HG02852 (cell line): ENCODE results near the gene NOL7.
A peak's percentile ranks its signal among the peaks of the same experiment; 100 is the strongest.

Experiments
- ATAC-seq: cut with Tn5 transposase; IDR thresholded peaks from one replicate; pipeline ENCODE4 v1.9.1; 2021; ENCODE audit warnings: mild to moderate bottlenecking, moderate library complexity; ENCODE audit not compliant: unreplicated experiment

Gene NOL7

DNA sequence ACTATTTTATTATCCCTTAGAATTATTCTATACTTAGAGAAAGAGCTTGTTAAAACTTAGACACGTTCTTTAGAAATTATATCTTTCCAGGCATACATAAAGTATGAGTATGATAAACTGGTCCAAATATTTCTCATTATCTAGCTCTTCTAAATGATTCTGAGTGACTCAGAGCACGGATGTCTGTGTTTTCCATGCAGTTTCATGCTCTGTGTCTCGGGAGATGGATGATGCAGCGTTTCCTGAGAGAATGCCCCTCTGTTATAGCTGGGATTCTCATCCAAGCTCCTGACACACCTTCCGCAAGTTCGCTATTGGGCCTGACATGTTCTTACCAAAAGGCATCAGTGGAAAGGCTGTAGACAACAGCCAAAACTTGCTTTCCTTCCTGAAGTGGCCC lies 21.4 kb upstream of the NOL7 start:
- ATAC-seq = no peak

DNA sequence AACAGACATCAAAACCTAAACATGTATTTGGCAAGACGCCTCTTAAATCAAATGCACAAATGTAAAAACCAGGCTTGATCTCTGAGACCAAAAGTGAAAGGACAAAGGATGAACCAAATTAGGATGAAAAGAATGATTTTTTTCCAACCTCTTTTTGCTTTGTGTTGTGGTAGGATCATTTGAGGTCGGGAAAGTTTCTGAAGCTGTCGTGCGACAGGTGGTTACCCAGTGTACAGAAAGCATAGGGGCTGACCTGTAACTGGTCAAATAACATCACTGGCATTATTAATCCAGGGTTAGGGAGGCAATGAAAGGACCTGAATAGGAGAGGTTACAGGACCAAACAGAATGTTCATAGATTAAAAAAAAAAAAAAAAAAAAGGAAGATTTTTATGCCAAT lies 18.1 kb upstream of the NOL7 start:
- no peak for ATAC-seq

DNA sequence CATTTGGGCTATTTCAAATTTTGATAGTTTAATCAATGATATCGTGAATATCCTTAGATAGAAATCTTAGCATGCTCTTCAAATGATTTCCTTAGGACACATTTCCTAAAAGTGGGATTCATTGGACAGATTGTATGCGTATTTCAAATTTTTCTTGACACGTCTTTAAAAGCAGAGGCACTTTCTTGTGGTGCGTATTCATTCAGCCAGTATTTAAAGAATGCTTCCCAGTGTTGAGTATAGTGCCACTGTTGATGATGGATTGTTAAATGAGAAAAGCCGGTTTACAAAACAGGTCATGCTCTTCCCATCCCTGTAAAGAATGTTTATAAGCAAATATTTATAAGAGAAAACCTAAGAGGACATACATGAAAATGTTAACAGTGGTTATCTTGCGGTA lies 15.1 kb upstream of the NOL7 start:
- no peak for ATAC-seq

DNA sequence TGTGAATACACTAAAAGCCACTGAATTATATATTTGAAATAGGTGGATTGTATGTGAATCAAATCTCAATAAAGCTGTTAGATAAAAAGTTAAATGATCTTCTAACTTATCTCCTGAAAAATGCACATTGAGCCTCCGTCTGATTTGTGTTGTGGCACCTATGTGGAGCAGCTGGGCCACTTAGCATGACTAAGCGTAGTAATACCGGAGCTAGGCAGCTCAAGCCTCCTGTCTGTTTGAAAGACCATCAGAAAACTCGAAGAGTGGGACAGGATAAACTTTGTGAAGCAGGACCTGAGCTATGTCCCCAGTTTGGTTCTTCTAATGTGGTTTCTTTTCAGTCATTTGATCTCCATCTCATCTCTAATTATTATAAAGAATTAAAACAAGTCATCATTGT lies 11.0 kb upstream of the NOL7 start:
- no peak for ATAC-seq

DNA sequence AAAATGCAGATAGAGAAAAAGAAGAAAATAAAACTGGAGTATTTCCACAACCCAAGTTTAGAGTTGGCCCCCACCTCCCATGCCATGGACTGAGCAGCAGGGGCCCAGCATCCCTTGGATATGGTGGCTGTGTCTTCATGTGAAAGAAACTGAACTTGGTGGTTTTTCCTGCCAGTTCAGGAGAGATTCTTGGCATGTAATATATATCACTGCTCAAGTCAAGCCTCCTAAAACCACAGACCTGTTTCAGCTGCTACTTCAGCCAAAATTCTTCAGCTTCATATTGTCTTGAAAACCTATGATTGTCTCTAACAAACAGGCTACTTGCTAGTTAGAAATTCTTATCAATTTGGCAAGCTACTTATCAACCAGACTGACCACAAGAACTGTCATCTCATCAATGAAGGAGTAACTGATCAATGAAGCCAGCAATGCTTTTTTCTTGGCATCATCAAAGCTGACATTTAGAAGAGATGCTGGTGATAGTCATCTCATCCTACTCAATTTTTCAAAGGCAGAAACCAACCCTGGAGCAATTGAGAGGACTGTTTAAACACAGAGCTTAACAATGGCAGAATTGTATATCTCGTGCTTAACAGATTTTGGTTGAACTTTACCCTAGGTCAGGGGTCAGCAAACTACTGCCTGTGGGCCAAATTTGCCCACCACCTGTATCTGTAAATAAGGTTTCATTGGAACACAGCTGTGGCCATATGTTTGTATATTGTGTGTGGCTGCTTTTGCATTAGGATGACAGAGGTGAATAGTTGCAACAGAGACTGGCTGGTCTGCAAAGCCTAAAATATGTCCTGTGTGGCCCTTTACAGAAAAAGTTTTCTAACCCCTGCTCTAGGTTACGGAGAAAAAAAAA lies 10.4 kb upstream of the NOL7 start:
- ATAC-seq = no peak

DNA sequence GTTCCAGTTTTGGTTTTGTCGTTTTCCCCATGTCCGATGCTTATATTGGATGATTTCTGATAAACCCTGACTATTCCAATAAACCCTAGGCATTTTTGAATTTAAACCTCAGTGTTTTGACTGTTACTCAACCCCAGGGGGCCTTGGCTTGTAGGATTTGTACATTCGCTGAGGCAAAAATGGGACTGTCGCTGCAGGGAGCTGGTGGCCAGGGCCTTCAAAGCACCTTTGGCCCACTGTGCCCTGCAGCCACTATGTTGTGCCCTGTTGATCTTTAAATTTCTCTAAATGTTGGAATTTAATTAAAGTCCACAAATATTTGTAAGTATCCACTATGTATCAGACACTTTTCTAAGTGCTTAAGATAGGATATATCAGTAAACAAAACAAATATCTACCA lies 9.5 kb upstream of the NOL7 start:
- ATAC-seq = no peak

DNA sequence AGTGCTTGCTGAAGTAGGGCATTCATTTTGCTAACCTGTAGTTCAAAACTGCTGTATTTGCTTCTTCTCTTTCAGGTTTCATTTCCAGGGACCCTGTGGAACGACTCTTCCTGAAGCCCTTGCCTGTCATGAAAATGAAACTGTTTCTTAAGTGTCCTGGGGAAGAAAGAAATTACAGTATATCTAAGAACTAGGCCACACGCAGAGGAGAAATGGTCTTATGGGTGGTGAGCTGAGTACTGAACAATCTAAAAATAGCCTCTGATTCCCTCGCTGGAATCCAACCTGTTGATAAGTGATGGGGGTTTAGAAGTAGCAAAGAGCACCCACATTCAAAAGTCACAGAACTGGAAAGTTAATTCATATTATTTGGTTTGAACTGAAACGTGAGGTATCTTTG lies 3.4 kb upstream of the NOL7 start:
- ATAC-seq = no peak

DNA sequence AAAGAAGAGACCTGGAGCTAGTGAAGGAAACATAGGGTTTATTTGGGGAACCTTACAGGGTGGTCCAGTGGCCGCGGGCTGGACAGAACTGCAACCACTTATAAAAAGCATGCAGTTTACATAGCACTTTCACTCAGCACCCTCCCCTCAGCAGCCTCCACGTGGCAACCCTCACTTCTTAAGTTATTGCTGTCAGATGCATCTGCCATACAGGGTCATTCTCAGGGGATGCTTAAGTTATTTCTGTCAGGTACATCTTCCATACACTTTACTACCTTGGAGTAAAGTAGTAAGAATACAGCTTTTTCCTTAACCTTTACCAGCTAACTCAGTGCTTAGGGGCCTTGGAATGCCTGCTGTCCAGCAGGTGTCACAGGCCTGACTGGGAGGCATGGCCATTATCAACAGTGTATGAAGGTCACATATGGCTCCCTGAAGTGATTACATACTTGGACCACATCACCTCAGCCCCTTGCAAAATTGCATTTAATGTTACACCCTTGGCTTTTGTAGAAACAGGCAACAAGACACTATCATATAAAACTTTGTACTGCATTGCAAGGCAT lies 2.0 kb upstream of the NOL7 start:
- ATAC-seq = no peak

DNA sequence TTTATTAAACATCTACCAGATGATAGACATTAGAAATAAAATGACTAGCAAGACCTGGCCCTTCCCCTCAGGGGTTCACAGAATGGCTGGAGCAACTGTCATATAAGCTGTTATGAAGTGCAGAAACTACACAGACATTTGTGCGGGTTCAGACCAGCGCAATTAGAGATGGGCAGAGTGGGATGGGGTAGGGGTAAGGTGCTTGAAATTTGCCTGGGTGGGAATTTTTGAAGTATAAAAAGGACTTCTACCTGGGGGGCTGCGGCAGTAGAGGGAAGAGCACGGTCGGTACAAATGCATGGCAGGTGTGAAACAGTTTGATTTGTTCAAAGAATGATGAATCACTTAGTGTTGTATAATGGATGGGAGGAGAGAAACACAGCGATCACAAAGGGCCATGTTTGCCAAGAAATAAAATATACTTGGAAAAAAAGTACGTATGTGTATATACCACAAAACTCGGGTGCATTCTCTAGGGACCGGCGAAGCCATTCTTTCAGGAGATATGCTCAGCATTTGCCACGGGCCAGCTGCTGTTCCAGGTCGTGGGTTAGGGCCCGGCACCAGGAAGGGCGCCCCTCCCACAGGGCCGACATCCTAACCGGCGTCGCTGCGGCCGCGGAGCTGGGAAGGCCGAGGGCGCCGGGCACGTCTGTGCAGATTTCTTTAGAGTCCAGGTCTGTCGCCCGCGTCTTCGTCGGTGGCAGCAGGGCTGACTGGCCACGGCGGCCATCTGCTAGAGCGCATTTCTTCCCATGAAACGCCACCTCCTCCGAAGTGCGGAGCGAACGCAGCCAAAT lies 809 bp upstream of the NOL7 start:
- peak; percentile 22 for ATAC-seq

DNA sequence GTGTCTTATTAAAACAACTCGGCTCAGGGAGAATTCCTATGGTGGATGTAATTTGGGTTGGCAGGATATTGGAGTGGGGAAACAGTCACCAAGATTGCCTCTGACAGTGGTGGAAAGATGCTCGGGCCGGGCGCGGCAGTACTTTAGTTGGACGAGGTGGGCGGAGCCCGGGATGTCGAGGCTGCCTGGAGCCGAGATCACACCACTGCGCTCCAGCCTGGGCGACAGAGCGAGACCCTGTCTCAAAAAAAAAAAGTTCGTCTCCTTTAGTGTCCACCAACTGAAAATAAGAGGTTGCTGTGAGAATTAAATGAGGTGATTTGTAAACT lies 621 bp downstream of the NOL7 start:
- ATAC-seq = peak; percentile 14

DNA sequence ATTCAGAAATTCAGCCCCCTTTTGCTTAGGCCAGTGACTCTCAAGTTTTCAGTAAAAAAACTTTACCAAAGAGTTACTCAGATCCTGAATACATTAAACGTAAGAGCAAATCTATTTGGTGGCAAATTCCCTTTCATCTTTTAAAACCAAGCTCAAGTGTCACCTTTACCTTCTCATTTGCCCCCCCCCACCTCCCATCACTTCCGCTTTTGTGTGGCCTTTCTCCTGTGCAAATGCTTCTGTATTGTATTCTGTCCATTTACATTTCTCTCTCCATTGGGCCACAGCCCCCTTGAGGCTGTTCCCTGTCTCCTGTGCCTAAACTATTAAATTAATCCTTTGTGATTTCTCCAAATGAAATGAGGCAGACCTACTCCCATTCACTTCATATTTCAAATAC lies 1.9 kb downstream of the NOL7 start:
- ATAC-seq = no peak

DNA sequence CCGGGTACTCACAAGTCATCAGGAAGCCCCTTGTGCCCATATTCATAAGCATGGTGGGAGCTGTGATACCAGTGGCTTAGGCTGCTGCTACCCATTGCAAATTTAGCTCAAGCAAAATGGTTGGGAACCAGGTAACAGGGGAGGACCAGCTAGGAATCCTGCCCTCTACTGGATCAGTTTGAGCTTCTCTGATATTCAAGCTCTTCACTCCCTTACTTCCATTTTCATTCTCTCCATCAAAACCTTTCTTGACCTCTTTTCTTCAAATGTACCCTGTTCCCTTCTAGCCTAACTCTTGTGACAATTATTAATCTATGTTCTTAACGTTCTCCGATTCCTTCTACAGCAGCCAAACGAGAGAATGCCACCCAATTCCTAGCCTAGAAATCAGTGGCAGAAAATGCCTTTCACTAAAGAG lies 9.7 kb downstream of the NOL7 start:
- ATAC-seq = no peak

DNA sequence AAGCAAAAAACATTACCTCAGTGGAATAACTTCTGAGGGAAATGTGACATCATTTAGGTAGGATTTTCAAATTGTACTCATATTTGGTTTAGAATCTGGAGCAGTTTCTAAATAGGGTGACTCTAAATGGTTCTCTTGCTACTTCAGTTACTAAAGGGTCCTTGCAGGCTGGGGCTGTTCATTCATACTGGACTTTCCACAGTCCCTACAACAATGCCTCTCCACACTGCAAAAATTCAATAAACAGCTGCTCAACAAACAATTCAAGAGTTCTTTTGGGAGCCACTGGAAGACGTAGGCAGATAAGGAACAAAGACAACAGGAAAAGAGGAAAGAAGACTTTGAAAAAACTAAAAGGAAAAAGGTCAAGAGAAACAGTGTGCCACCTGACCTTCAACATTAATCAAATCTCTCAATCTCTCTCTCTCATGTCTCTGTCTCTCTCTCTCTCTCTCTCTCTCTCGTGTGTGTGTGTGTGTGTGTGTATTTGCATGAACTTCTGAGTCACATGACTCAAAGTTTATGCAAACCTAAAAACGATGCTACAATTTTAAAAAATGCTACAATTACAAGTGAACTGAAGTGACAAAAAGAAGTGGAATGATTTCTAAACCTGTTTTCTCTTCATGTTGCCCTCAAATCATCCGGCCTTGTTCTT lies 14.5 kb downstream of the NOL7 start:
- no peak for ATAC-seq

DNA sequence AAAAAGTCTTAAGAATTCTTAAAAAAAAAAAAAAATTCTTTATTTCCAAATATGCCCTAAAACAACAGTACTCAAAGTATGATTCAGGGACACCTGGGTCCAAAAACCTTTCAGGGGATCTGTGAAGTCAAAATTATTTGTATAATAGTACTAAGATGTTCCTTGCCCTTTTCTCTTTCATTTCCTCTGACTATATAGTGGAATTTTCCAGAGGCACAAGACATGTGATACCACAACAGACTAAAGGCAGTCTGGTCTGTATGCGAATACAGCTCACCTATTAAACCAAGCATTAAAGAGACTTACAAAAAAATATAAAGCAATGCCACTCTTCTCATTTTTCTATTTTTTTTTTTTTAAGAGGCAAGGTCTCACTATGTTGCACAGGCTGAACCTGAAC lies 15.4 kb downstream of the NOL7 start:
- no peak for ATAC-seq

DNA sequence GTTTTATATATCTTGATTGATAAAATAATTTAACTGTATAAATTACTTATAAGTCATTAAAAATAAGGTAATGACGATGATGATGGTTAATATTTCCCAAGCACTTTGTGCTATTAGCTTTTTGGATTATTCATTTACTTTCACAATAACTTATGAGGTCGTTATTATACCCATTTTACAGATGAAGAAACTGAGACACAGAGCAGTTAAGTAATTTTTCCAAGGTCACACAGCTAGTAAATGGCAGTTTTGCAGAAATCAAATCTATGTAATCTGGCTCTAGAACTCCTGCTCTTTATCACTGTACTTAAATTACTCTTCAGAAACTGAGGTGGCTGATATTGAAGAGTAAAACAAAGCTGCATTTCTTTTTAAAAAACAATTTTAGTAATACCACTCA lies 18.2 kb downstream of the NOL7 start:
- no peak for ATAC-seq

DNA sequence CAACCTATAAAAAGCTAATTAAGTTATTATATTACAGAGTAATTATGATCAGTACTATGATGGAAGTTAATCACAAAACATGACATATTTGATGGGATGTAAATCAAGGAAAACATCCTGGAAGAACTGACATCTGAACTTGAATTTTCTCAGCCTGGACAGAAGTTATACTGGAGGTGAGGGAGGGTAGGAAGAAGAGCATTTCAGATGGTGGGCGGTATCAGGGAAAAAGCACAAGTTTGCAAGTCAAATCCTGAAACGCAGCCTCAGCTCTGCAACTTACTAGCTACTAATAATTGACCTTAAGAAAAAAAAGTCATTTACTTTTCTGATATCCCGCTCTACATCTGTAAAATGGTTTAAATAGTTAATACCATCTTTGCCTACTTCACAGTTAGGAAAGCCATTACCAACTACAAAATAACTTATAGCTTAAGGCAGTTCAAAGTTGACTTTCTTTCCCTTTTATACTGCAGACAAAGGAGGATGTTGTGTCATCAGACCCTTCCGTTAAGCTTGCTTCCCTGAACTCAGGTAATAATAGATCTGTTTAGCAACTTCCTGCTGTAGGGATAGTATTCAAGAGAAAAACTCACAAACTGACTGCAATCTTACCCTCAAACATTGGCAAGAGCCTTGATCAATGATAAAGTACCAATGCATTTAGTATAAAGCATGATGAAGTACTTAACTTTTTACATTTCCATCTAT lies 21.0 kb downstream of the NOL7 start:
- no peak for ATAC-seq

DNA sequence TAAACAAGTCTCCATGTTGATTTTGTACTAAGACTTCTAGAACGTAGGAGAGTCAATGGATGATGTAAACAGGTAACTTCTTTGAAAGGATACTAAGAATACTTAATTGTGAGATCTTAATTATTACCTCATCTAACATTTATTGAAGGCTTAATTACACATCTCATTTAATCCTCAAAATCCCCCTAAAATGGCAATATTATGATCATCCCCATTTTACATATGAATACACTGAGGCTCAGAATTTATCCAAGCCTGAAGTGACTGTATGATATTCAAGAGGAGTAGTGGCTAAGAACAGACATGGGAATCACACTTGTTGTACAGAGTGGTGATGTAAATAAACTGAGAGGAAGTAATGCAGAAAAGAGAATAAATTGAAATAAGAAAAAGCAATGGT lies 22.9 kb downstream of the NOL7 start:
- no peak for ATAC-seq

DNA sequence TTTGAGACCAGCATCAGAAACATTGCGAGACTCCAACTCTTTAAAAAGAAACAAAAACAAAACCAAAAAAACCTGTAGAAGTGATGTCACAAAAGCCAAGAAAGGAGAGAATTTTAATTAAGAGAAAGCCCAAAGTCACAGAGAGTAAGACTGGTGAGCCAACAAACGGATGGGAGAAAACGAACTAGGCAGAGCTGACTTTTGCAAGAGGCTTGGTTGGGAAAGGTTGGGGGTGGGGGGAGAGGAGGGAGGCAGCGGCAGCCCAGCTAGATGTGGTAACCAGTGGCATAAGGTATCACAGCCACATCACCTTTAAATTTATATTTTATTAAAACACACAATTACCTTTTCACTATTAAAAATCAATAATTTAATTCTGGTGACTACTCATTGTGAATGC lies 23.5 kb downstream of the NOL7 start:
- no peak for ATAC-seq

DNA sequence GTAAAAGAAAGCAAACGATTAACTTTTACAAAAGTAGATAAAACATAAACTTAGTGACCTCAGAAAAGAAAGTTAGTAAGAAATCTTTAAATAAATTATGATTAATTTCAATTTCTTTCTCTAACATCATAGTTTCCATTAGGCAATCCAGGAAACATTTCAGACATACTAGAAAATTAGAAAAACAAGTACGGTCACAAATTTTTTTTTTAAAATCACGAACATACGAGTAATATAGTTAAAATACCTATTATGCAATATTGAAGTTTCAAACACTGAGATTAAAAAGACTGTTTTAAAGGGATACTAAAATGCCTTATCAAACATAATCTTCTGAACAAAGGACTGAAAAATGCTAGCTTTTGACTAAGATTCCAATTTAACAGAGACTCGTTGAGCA lies 26.2 kb downstream of the NOL7 start:
- ATAC-seq = no peak

DNA sequence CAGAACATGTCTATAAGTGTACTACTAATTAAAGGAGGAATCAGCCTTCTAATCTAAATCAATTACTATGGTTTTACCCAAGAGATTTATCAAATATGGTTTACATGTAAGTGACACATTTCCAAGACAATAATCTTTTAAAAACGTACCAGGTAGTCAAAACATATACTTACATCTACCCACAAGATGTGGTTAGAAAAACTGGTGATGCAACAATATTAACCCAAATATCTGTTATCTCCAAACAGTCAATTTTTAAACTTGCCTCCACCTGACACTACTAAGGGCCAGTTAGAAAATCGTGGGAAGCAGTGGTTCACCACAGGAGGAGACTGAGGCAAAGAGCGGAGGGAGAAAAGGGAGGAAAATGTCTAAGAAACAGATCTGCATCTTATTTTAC lies 28.0 kb downstream of the NOL7 start:
- no peak for ATAC-seq

DNA sequence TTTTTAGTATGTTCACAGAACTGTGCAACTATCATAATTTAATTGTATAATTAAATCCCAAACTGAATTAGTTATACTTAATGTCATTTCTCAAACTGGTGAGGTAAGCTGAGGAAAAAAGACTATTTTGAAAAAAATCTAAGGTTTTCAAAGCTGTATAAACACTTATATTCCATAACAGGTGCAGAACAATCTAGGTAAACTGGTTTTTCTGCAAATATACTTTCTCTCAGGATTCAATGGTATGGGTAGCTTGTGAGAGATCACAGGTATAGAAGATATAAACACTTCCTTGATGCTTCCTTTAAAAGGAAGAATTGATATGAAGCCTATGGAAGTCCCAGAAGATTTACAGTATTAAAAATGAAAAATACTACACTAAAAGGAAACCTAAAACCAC lies 33.7 kb downstream of the NOL7 start:
- no peak for ATAC-seq
